ENCODE measurements around the gene ACP3.
A peak's percentile ranks its signal among the peaks of the same experiment; 100 is the strongest.

The ACP3 gene

GRCh38 chr3:132399054-132399929 is 82.1 kb downstream of the ACP3 start:
- peak; percentile 69 for DNase-seq (ENCODE audit: low read depth)
- H3K4me3 ChIP-seq (ENCODE audit: control insufficient read depth, low read depth, low read length) = no peak overlapping the region
- peak; percentile 90 for TF ChIP-seq CTCF (conservative IDR thresholded peaks at IDR 0.05; ENCODE audit: control insufficient read depth, insufficient read depth, low read depth, low read length)

- no peak overlapping the region for H3K4me3 ChIP-seq (ENCODE audit: control insufficient read depth, low read depth, low read length)
- no peak for TF ChIP-seq CTCF (conservative IDR thresholded peaks at IDR 0.05; ENCODE audit: control insufficient read depth, insufficient read depth, low read depth, low read length)
- DNase-seq (ENCODE audit: low read depth) = no peak
These were observed 84.0 kb downstream of the ACP3 start for GRCh38 chr3:132401255-132401654.

GRCh38 chr3:132404276-132404675 is 87.1 kb downstream of the ACP3 start:
- TF ChIP-seq CTCF (conservative IDR thresholded peaks at IDR 0.05; ENCODE audit: control insufficient read depth, insufficient read depth, low read depth, low read length) = no peak
- DNase-seq (ENCODE audit: low read depth) = no peak

GRCh38 chr3:132405188-132405587 is 88.0 kb downstream of the ACP3 start:
- TF ChIP-seq CTCF (conservative IDR thresholded peaks at IDR 0.05; ENCODE audit: control insufficient read depth, insufficient read depth, low read depth, low read length) = no peak
- peak; percentile 32 for DNase-seq (ENCODE audit: low read depth)

More at GRCh38 chr3:132404276-132404675, 87.1 kb downstream of the ACP3 start:
- H3K4me3 ChIP-seq (ENCODE audit: control insufficient read depth, low read depth, low read length) = no peak overlapping the region

GRCh38 chr3:132405609-132406299 is 88.5 kb downstream of the ACP3 start:
- no peak for DNase-seq (ENCODE audit: low read depth)
- TF ChIP-seq CTCF (conservative IDR thresholded peaks at IDR 0.05; ENCODE audit: control insufficient read depth, insufficient read depth, low read depth, low read length) = no peak
- no peak overlapping the region for H3K4me3 ChIP-seq (ENCODE audit: control insufficient read depth, low read depth, low read length)

More at GRCh38 chr3:132405188-132405587, 88.0 kb downstream of the ACP3 start:
- H3K4me3 ChIP-seq (ENCODE audit: control insufficient read depth, low read depth, low read length) = no peak overlapping the region

- no peak for DNase-seq (ENCODE audit: low read depth)
- no peak overlapping the region for H3K4me3 ChIP-seq (ENCODE audit: control insufficient read depth, low read depth, low read length)
- TF ChIP-seq CTCF (conservative IDR thresholded peaks at IDR 0.05; ENCODE audit: control insufficient read depth, insufficient read depth, low read depth, low read length) = no peak
These were observed 89.4 kb downstream of the ACP3 start for GRCh38 chr3:132406587-132406986.
